GM18951 (cell line): ENCODE results near the gene MACROD2.

Experiments used
- POLR2A ChIP-seq: IDR thresholded peaks from 4 replicates; pipeline ENCODE4 v1.6.1; 2011; ENCODE audit warnings: mild to moderate bottlenecking; ENCODE audit not compliant: insufficient read length, insufficient read depth; ENCODE audit errors: extremely low read depth
- in situ Hi-C: fragments of 300-500 bp; cut with MboI; formaldehyde crosslinking; loops from one replicate; pipeline ENCODE4 v1.12.0; 2022; ENCODE audit warnings: low sequenced_read_pairs, mixed read lengths, inconsistent platforms; ENCODE audit not compliant: unreplicated experiment

MACROD2 gene

GRCh38 chr20:15047601-15048000 lies 1052.3 kb downstream of the MACROD2 start:
- no peak for TF ChIP-seq POLR2A
- in situ Hi-C loops, result no loop called here

- in situ Hi-C loops, result no loop called here
- TF ChIP-seq POLR2A, result no peak
Measured at GRCh38 chr20:15056246-15056645, 1060.9 kb downstream of the MACROD2 start.

GRCh38 chr20:15058841-15059240 lies 1063.5 kb downstream of the MACROD2 start:
- no peak for TF ChIP-seq POLR2A
- in situ Hi-C loops, result no loop called here

- in situ Hi-C loops, result no loop called here
- no peak for TF ChIP-seq POLR2A
Measured at GRCh38 chr20:15059438-15059837, 1064.1 kb downstream of the MACROD2 start.

- TF ChIP-seq POLR2A, result no peak
- in situ Hi-C loops, result no loop called here
Measured at GRCh38 chr20:15060265-15061060, 1065.1 kb downstream of the MACROD2 start.

- TF ChIP-seq POLR2A, result no peak
- in situ Hi-C loops, result no loop called here
Measured at GRCh38 chr20:15061061-15061430, 1065.7 kb downstream of the MACROD2 start.

- TF ChIP-seq POLR2A, result no peak
- in situ Hi-C loops, result no loop called here
Measured at GRCh38 chr20:15061955-15062354, 1066.6 kb downstream of the MACROD2 start.

GRCh38 chr20:15063081-15063480 lies 1067.8 kb downstream of the MACROD2 start:
- in situ Hi-C loops, result no loop called here
- no peak for TF ChIP-seq POLR2A

GRCh38 chr20:15064741-15065140 lies 1069.4 kb downstream of the MACROD2 start:
- no peak for TF ChIP-seq POLR2A
- in situ Hi-C loops, result no loop called here

- no peak for TF ChIP-seq POLR2A
- in situ Hi-C loops, result no loop called here
Measured at GRCh38 chr20:15065794-15066193, 1070.5 kb downstream of the MACROD2 start.

GRCh38 chr20:15068486-15068885 lies 1073.2 kb downstream of the MACROD2 start:
- in situ Hi-C loops, result no loop called here
- no peak for TF ChIP-seq POLR2A

GRCh38 chr20:15069355-15069754 lies 1074.0 kb downstream of the MACROD2 start:
- in situ Hi-C loops, result no loop called here
- no peak for TF ChIP-seq POLR2A

GRCh38 chr20:15071085-15071808 lies 1075.9 kb downstream of the MACROD2 start:
- no peak for TF ChIP-seq POLR2A
- in situ Hi-C loops, result no loop called here

GRCh38 chr20:15072316-15072715 lies 1077.0 kb downstream of the MACROD2 start:
- TF ChIP-seq POLR2A, result no peak
- in situ Hi-C loops, result no loop called here

GRCh38 chr20:15075586-15075985 lies 1080.3 kb downstream of the MACROD2 start:
- TF ChIP-seq POLR2A, result no peak
- in situ Hi-C loops, result no loop called here

GRCh38 chr20:15076785-15077184 lies 1081.5 kb downstream of the MACROD2 start:
- in situ Hi-C loops, result no loop called here
- TF ChIP-seq POLR2A, result no peak
